ENCODE results near the gene KIZ. TPM values are rescaled to one million over a fixed set of nuclear protein-coding genes. Genes with fewer than 3 reads are reported as not detected.

Gene KIZ
- total RNA-seq, 6 donors from 2014 or later: 7.9 to 29.3 (median 15.2) TPM

DNA sequence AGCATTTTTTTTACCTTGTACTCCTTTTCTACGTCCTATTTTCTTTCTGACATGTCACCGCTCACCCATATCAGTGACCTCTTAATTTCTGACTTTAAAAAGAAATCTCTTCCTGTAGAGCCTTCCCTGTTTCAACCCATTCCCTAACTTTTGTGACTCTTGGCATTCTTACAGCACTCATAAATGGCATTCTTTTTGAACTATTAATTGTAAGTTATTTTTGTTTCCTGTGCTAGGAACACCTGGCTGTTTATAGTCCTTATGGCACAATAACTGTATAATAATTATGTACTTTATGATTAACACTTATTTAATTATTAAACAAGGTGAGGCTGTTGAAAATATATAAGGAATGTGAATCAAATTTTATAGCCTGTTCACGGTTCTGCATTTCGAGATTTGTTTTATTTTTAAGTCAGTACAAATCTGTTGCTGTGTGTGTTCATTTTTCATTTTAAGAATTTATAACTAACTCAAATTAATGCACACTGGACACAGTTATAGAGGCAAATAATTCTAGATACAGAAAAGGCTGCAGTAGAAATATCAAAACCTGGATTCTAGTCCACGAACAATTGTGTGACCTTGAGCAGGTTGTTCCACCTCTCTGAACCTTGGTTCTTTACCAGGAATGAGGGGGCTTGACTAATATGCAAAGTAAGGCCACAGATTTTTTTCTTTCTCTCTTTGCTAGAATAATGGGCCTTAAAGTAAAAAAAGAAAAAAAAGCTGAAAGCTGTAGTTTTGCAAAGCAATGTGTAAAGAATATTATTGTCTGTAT lies 1.5 kb downstream of the KIZ start:
- Histone ChIP-seq H3K36me3 (peaks cover 0 to 4% (median 0%) of the 10 kb centered on the region in 4 donors), H3K27me3 (no peaks in the 10 kb centered on the region), H3K4me1 (peaks cover 3 to 10% (median 6%) of the 10 kb centered on the region in 4 donors), H3K9me3 (no peaks in the 10 kb centered on the region), H3K27ac (no peak overlapping the region), H3K4me3 (no peak overlapping the region)
- no peak for ATAC-seq (ENCODE audit: low FRiP score in 2 of 2)
- WGBS, 2 donors: 90 to 93% methylated on average over 5 of the region's 5 CpGs
- TF ChIP-seq CTCF (IDR thresholded peaks at IDR 0.05) (no peak), POLR2A (IDR thresholded peaks at IDR 0.05) (no peak), EP300 (IDR thresholded peaks at IDR 0.05) (no peak), POLR2AphosphoS5 (IDR thresholded peaks at IDR 0.05) (no peak)
- no peak for DNase-seq

DNA sequence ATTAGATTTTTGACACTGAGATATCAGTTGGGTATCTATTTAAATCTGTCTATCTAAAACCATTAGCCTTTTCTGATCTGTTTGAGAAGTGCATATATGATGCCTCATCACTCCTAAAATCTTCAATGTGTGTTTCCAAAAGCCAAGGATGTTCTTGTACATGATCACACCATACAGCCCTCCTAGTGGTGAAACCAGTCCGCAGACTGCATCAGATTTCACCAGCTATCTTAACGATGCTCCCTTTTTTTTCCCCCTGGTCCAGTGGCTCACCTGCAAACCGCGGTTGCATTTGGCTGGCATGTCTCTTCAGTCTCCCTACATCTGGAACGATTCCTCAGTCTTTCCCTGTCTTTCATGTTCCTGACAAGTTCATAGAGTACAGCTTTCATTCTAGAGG lies 4.0 kb downstream of the KIZ start:
- 88 to 89% methylated on average over 5 of the region's 5 CpGs for WGBS, 2 donors
- no peaks in the 10 kb centered on the region for H3K9me3 ChIP-seq
- TF ChIP-seq POLR2AphosphoS5 (IDR thresholded peaks at IDR 0.05): no peak
- no peak for TF ChIP-seq EP300 (IDR thresholded peaks at IDR 0.05)
- no peak for TF ChIP-seq POLR2A (IDR thresholded peaks at IDR 0.05)
- TF ChIP-seq CTCF (IDR thresholded peaks at IDR 0.05): no peak
- H3K4me1 ChIP-seq: peaks cover 3 to 10% (median 6%) of the 10 kb centered on the region in 4 donors
- DNase-seq (no peak), ATAC-seq (ENCODE audit: low FRiP score in 2 of 2) (no peak)
- peaks cover 0 to 11% (median 0%) of the 10 kb centered on the region in 4 donors for H3K36me3 ChIP-seq
- no peak overlapping the region for H3K4me3 ChIP-seq
- H3K27ac ChIP-seq: no peak overlapping the region
- H3K27me3 ChIP-seq: no peaks in the 10 kb centered on the region

- no peak for ATAC-seq (ENCODE audit: low FRiP score in 2 of 2)
- Histone ChIP-seq H3K4me1 (no peaks in the 10 kb centered on the region), H3K27ac (no peak overlapping the region), H3K9me3 (no peaks in the 10 kb centered on the region), H3K36me3 (peaks cover 0 to 25% (median 0%) of the 10 kb centered on the region in 4 donors), H3K4me3 (no peak overlapping the region), H3K27me3 (no peaks in the 10 kb centered on the region)
- TF ChIP-seq EP300 (IDR thresholded peaks at IDR 0.05) (no peak), CTCF (IDR thresholded peaks at IDR 0.05) (no peak), POLR2A (IDR thresholded peaks at IDR 0.05) (no peak), POLR2AphosphoS5 (IDR thresholded peaks at IDR 0.05) (no peak)
- no peak for DNase-seq
- 82 to 89% methylated on average over 4 of the region's 4 CpGs for WGBS, 2 donors
Measured at GRCh38 chr20:21133404-21133803, 7.5 kb downstream of the KIZ start.

- TF ChIP-seq POLR2A (IDR thresholded peaks at IDR 0.05): no peak
- TF ChIP-seq EP300 (IDR thresholded peaks at IDR 0.05): no peak
- no peak for TF ChIP-seq CTCF (IDR thresholded peaks at IDR 0.05)
- no peak for TF ChIP-seq POLR2AphosphoS5 (IDR thresholded peaks at IDR 0.05)
- DNase-seq: peak in 1 of 2 donors; percentile 51
- Histone ChIP-seq H3K27me3 (no peaks in the 10 kb centered on the region), H3K36me3 (peaks cover 0 to 25% (median 0%) of the 10 kb centered on the region in 4 donors), H3K27ac (no peak overlapping the region), H3K4me1 (no peaks in the 10 kb centered on the region), H3K4me3 (no peak overlapping the region), H3K9me3 (no peaks in the 10 kb centered on the region)
- no peak for ATAC-seq (ENCODE audit: low FRiP score in 2 of 2)
- WGBS, 2 donors: 90 to 95% methylated on average over 16 of the region's 16 CpGs
Measured at GRCh38 chr20:21133917-21134622, 8.2 kb downstream of the KIZ start.

Data from upper lobe of left lung (tissue), 6 donors.